Loucy (cell line): ENCODE results near the gene CAPN14.

ENCODE experiments used
- EZH2phosphoT487 ChIP-seq: fragments of 200-600 bp; IDR thresholded peaks from 2 replicates; pipeline ENCODE4 v1.6.1; 2018; ENCODE audit warnings: antibody characterized with exemption, mild to moderate bottlenecking, moderate library complexity, borderline replicate concordance
- TF ChIP-seq, protein P1 (sequence below): fragments of 200-600 bp; sonication (generic); conservative IDR thresholded peaks from 2 replicates; pipeline ENCODE4 v1.5.1; 2014; ENCODE audit warnings: mild to moderate bottlenecking, antibody characterized with exemption, low read length

DNA sequence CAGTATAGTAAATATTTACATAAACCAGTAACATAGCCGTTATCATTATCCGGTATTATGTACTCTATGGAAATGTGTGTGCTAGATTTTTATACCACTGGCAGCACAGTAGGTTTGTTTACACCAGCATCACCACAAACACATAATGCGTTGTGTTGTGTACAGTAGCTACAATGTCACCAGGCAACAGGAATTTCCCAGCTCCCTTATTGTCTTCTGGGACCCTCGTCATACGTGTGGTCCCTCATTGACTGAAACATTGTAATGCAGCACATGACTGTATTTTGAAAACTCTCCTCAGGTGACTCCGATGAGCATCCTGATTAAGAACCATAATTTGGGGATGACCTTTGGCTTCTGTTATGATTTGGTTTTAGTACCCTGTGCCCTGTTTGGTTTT, 47.9 kb upstream of the CAPN14 start:
- TF ChIP-seq, protein P1, sequence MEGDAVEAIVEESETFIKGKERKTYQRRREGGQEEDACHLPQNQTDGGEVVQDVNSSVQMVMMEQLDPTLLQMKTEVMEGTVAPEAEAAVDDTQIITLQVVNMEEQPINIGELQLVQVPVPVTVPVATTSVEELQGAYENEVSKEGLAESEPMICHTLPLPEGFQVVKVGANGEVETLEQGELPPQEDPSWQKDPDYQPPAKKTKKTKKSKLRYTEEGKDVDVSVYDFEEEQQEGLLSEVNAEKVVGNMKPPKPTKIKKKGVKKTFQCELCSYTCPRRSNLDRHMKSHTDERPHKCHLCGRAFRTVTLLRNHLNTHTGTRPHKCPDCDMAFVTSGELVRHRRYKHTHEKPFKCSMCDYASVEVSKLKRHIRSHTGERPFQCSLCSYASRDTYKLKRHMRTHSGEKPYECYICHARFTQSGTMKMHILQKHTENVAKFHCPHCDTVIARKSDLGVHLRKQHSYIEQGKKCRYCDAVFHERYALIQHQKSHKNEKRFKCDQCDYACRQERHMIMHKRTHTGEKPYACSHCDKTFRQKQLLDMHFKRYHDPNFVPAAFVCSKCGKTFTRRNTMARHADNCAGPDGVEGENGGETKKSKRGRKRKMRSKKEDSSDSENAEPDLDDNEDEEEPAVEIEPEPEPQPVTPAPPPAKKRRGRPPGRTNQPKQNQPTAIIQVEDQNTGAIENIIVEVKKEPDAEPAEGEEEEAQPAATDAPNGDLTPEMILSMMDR: no peak
- TF ChIP-seq EZH2phosphoT487: no peak
